NCI-H524 treated with DMSO at 0.1 percent for 48 hours (cell line): ENCODE results near the gene BHLHE23.

ENCODE experiments used
- DNase-seq: peaks from one replicate; lab custom pipeline; 2025; lab: John Stamatoyannopoulos, UW

The BHLHE23 gene

DNA sequence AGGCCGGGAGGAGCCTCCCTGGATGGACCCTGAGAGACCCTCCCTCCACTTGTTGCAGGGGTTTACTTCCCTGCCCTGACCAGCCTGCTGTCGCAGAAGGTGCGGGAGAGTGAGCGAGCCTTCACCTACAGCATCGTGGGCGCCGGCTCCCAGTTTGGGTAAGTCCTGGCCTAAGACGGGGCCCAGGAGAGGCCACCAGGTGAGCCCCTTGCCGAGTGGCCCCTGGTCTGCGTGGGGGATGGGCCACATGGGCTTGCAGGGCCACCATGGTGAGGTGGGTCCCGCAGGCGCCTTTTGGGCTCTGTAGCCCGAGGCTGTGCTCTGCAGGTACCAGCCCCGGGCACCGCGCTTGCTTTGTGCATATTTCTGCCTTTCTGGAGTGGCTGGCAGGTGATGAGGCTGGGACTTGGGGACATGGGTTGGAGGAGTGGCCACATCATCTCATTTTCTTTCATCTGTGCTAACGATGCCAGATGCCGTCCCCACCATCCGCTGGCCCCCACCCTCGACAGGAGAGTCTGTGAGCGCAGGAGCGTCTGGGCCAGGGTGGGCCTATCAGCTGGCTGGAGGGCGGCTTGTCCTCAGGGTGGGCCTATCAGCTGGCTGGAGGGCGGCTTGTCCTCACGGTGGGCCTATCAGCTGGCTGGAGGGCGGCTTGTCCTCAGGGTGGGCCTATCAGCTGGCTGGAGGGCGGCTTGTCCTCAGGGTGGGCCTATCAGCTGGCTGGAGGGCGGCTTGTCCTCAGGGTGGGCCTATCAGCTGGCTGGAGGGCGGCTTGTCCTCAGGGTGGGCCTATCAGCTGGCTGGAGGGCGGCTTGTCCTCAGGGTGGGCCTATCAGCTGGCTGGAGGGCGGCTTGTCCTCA is 46.1 kb downstream of the BHLHE23 start:
- peak; percentile 72 for DNase-seq

DNA sequence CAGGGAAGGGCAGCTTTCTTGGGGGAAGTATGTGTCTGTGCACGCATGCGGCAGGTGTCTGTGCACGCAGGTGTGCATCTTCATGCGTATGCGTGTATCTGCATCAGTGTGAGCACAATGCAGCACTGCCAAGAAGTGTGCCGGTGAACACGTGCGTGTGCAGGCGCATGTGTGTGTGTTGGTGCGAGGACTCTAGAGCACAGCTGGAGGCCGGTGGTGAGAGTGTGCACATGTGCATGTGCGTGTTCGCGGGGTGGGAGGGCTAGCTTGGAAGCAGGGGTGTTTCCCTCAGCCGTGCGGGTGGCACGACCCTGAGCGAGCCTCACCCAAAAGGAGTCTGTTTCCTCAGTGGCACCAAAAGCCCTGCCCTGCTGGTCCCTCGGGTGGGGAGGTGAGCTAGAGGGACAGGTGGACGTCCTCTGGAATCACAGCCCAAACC is 46.7 kb downstream of the BHLHE23 start:
- DNase-seq = no peak

DNA sequence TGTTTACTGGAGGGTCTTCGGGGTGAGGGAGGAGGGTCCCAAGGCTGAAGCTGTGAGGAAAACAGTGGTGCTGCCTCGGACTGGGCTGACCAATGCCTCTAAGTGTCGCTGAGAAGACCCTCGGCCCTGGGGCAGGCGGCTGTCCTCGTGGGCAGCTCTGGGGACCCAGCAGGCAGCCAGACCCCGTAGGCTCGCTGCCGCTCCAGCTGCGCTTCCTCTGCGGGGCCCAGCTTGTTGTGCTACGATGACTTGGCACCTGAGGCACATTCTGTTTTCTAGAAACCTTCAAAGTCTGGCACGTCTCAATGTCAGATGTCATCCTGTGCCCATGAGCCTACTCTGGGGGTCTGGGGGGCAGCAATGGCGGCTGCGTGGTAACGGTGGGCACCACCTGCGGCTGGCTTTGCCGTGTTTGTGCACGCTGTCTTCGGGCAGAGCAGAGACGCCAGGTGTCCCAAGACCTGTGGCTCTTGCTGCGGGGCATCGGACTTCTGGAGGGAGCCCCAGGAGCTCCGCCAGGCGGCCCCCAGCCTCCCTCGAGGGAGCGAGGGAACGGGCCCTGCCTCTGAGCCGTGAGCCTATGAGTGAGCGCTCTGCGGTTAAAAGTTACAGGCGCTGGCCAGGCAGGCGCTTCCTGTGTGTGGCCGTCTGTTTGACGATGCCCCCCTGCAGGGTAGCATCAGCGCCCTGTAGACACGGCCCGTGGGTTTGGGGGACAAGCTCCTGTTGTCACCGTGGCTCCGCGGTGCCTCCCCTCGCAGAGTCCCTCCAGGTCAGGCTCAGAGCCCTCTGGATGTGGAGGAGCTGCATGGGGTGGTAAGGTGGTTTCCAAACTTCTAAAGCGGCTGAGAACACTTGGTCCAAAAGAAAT is 47.4 kb downstream of the BHLHE23 start:
- no peak for DNase-seq

DNA sequence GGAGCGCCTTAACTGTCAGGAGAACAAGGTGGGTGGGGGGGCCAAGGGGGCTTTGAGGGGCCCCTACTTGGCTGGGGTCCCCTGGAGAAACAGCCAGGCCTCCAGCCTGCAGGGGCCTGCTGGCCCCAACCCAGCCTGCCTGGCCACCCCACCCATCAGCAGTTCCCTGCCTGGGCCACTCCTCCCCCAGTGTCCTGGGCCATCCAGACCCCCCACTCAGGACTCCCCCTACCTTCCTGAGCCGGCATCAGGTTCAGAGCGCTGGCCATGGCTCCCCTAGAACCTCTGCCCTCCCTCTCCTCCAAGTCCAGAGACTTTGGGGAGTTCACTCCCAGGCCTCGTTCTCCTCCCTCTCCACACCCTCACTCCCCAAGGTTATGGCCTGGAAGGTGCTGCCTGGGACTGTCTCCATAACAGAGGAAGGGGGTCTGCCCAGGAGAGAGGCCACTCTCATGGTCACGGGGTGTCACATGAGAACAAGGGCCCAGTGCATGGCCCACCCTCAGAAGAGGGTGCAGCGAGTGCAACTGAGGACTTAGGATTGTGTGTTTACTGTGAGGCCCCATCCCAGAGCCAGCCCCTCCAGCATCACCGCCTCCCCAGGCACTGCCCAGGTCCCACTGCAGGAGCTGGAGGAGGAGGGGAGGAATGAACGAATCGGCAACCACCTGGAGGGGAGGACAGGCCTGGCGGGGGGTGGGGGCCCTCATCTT is 48.2 kb downstream of the BHLHE23 start:
- no peak for DNase-seq

DNA sequence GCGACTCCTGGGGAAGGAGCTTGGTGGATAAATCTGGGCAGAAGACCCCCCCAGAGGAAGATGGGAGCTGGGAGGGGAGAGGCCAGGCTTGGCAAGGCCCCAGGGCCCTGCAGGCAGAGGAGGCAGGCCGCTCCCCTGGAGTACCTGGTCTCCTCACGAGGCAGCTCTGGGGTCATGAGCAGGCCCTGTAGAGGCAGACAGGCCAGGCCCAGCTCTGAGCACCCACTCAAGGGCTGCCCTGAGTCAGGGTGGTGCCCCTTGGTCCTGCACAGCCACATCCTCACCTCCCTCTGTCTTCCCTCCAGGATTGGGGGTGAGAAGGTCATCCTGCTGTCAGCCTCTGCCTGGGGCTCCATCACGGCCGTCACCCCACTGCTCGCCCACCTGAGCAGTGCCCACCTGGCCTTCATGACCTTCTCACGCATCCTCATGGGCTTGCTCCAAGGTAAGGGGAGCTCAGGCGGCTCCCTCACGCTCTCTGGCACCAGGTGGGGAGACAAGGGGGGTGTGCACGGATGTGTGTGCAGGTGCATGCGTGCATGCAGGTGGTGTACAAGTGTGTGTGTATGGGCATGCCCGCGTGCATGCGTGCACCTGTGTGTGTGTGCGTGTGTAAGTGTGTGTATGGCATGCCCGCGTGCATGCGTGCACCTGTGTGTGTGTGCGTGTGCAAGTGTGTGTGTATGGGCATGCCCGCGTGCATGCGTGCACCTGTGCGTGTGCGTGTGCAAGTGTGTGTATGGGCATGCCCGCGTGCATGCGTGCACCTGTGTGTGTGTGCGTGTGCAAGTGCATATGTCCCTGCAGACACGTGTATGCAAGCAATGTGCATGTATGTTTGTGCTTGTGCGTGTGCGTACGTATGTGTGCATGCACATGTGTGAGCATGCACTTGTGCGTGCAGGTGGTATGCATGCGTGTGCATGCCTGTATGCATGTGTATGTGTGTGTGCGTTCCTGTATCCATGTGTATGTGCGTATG is 49.3 kb downstream of the BHLHE23 start:
- no peak for DNase-seq

DNA sequence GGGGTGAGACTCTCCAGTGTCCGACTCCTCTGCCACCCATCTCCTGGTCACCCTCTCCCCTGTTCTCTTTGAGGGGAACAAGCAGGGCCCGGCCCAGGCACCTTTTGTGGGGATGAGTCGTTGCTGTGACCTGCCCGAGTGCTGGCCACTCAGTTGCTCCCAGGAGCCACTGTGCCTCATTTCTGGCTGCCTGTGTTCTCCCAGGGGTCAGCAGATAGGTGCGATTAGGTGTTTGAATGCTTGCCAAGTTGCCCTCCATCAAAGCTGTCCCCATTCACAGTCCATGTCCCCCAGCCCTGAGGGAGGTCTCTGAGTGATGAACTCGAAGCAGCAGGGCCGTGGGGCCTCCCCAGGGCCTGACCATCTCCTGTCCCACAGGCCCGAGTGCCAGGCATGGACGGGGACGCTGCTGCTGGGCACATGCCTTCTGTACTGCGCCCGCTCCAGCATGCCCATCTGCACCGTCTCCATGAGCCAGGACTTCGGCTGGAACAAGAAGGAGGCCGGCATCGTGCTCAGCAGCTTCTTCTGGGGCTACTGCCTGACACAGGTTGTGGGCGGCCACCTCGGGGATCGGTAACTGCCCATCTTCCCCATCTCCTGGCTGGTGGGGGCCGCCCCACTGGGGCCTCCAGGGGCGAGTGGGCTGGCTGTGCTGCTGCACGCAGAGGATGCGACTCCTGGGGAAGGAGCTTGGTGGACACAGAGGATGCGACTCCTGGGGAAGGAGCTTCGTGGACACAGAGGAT is 50.2 kb downstream of the BHLHE23 start:
- DNase-seq = no peak
